ENCODE measurements around the gene CPA5. TPM values are rescaled to one million over a fixed set of nuclear protein-coding genes. Genes with fewer than 3 reads are reported as not detected.

The CPA5 gene
- total and polyA plus RNA-seq, 4 donors: 0.20 to 0.39 (median 0.26) TPM

DNA sequence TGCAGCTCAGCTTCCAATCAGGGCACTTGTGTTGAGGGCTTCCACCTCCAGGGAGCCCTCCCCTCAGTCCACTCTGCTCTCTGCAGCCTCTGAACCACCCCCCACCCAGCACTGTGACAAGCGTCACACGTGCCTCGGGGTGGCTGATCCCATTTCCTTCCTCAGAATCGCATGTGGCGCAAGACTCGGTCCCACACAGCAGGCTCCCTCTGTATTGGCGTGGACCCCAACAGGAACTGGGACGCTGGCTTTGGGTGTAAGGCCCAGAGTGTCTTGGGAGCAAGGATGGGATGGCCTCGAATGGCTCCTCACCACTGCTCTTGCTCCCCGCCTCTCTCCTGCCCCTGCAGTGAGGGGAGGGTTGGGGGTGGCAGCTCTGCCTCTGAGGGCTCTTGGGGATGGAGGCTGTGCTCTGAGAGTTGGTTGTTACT lies 39.8 kb downstream of the CPA5 start:
- H3K27ac ChIP-seq (ENCODE audit: low read depth, low read length): no peak overlapping the region
- H3K36me3 ChIP-seq (ENCODE audit: control insufficient read depth, insufficient read depth, low read length): no peaks in the 10 kb centered on the region
- H3K27me3 ChIP-seq (ENCODE audit: control insufficient read depth, insufficient read depth, low read length): no peaks in the 10 kb centered on the region
- H3K4me1 ChIP-seq (ENCODE audit: control insufficient read depth, insufficient read depth, low read length): peaks cover 17% of the 10 kb centered on the region
- no peak for DNase-seq (ENCODE audit: low read depth in 4 of 6, low spot score in 6 of 6)
- H3K4me3 ChIP-seq (ENCODE audit: low read depth, low read length): no peak overlapping the region
- WGBS (ENCODE audit: insufficient coverage): 86% methylated on average over 10 of the region's 10 CpGs
- no peaks in the 10 kb centered on the region for H3K9me3 ChIP-seq (ENCODE audit: control insufficient read depth, insufficient read depth, low read length)

- DNase-seq (ENCODE audit: low read depth in 4 of 6, low spot score in 6 of 6): no peak
- peaks cover 11% of the 10 kb centered on the region for H3K4me1 ChIP-seq (ENCODE audit: control insufficient read depth, insufficient read depth, low read length)
- no peaks in the 10 kb centered on the region for H3K36me3 ChIP-seq (ENCODE audit: control insufficient read depth, insufficient read depth, low read length)
- no peaks in the 10 kb centered on the region for H3K9me3 ChIP-seq (ENCODE audit: control insufficient read depth, insufficient read depth, low read length)
- 96% methylated on average over 12 of the region's 13 CpGs for WGBS (ENCODE audit: insufficient coverage)
- no peak overlapping the region for H3K27ac ChIP-seq (ENCODE audit: low read depth, low read length)
- no peak overlapping the region for H3K4me3 ChIP-seq (ENCODE audit: low read depth, low read length)
- no peaks in the 10 kb centered on the region for H3K27me3 ChIP-seq (ENCODE audit: control insufficient read depth, insufficient read depth, low read length)
These were observed 40.4 kb downstream of the CPA5 start for GRCh38 chr7:130384841-130385599.

GRCh38 chr7:130385600-130386066 lies 41.0 kb downstream of the CPA5 start:
- H3K27ac ChIP-seq (ENCODE audit: low read depth, low read length): no peak overlapping the region
- H3K36me3 ChIP-seq (ENCODE audit: control insufficient read depth, insufficient read depth, low read length): no peaks in the 10 kb centered on the region
- H3K4me1 ChIP-seq (ENCODE audit: control insufficient read depth, insufficient read depth, low read length): peaks cover 5% of the 10 kb centered on the region
- no peak overlapping the region for H3K4me3 ChIP-seq (ENCODE audit: low read depth, low read length)
- DNase-seq (ENCODE audit: low read depth in 4 of 6, low spot score in 6 of 6): no peak
- no peaks in the 10 kb centered on the region for H3K27me3 ChIP-seq (ENCODE audit: control insufficient read depth, insufficient read depth, low read length)
- 94% methylated on average over 6 of the region's 6 CpGs for WGBS (ENCODE audit: insufficient coverage)
- no peaks in the 10 kb centered on the region for H3K9me3 ChIP-seq (ENCODE audit: control insufficient read depth, insufficient read depth, low read length)

- no peaks in the 10 kb centered on the region for H3K36me3 ChIP-seq (ENCODE audit: control insufficient read depth, insufficient read depth, low read length)
- H3K27ac ChIP-seq (ENCODE audit: low read depth, low read length): no peak overlapping the region
- 100% methylated on average over 3 of the region's 3 CpGs for WGBS (ENCODE audit: insufficient coverage)
- H3K4me3 ChIP-seq (ENCODE audit: low read depth, low read length): no peak overlapping the region
- DNase-seq (ENCODE audit: low read depth in 4 of 6, low spot score in 6 of 6): no peak
- H3K4me1 ChIP-seq (ENCODE audit: control insufficient read depth, insufficient read depth, low read length): no peaks in the 10 kb centered on the region
- H3K9me3 ChIP-seq (ENCODE audit: control insufficient read depth, insufficient read depth, low read length): no peaks in the 10 kb centered on the region
- no peaks in the 10 kb centered on the region for H3K27me3 ChIP-seq (ENCODE audit: control insufficient read depth, insufficient read depth, low read length)
These were observed 42.3 kb downstream of the CPA5 start for GRCh38 chr7:130386876-130387275.

- no peak overlapping the region for H3K27ac ChIP-seq (ENCODE audit: low read depth, low read length)
- H3K4me3 ChIP-seq (ENCODE audit: low read depth, low read length): no peak overlapping the region
- WGBS (ENCODE audit: insufficient coverage): 86% methylated on average over 3 of the region's 3 CpGs
- no peaks in the 10 kb centered on the region for H3K36me3 ChIP-seq (ENCODE audit: control insufficient read depth, insufficient read depth, low read length)
- DNase-seq (ENCODE audit: low read depth in 4 of 6, low spot score in 6 of 6): no peak
- H3K4me1 ChIP-seq (ENCODE audit: control insufficient read depth, insufficient read depth, low read length): no peaks in the 10 kb centered on the region
- H3K27me3 ChIP-seq (ENCODE audit: control insufficient read depth, insufficient read depth, low read length): no peaks in the 10 kb centered on the region
- no peaks in the 10 kb centered on the region for H3K9me3 ChIP-seq (ENCODE audit: control insufficient read depth, insufficient read depth, low read length)
These were observed 42.7 kb downstream of the CPA5 start for GRCh38 chr7:130387306-130387627.

GRCh38 chr7:130387628-130388403 lies 43.2 kb downstream of the CPA5 start:
- Histone ChIP-seq H3K27me3 (ENCODE audit: control insufficient read depth, insufficient read depth, low read length) (no peaks in the 10 kb centered on the region), H3K36me3 (ENCODE audit: control insufficient read depth, insufficient read depth, low read length) (no peaks in the 10 kb centered on the region), H3K4me3 (ENCODE audit: low read depth, low read length) (no peak overlapping the region), H3K27ac (ENCODE audit: low read depth, low read length) (no peak overlapping the region), H3K9me3 (ENCODE audit: control insufficient read depth, insufficient read depth, low read length) (no peaks in the 10 kb centered on the region), H3K4me1 (ENCODE audit: control insufficient read depth, insufficient read depth, low read length) (no peaks in the 10 kb centered on the region)
- 78% methylated on average over 8 of the region's 12 CpGs for WGBS (ENCODE audit: insufficient coverage)
- peak in 1 of 6 donors; percentile 57 for DNase-seq (ENCODE audit: low read depth in 4 of 6, low spot score in 6 of 6)

DNA sequence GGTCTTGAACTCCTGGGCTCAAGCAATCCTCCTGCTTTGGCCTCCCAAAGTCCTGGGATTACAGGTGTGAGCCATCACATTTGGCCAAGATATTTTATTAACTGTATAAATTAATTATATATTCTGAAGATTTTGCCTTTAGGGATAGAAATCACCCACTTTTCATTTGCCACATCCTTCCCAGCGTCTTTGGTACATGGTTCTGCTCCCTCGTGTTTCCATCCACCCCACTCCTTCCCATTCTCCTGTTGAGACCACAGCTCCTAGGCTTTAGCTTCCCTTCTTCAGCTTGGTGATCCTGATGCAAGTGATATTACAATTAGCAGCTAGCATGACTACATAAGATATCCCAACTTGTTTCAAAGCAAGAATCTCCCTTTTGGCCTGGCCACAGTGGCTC lies 44.1 kb downstream of the CPA5 start:
- Histone ChIP-seq H3K27ac (ENCODE audit: low read depth, low read length) (no peak overlapping the region), H3K4me3 (ENCODE audit: low read depth, low read length) (no peak overlapping the region), H3K36me3 (ENCODE audit: control insufficient read depth, insufficient read depth, low read length) (no peaks in the 10 kb centered on the region), H3K9me3 (ENCODE audit: control insufficient read depth, insufficient read depth, low read length) (no peaks in the 10 kb centered on the region), H3K4me1 (ENCODE audit: control insufficient read depth, insufficient read depth, low read length) (no peaks in the 10 kb centered on the region), H3K27me3 (ENCODE audit: control insufficient read depth, insufficient read depth, low read length) (no peaks in the 10 kb centered on the region)
- 92% methylated on average over 2 of the region's 2 CpGs for WGBS (ENCODE audit: insufficient coverage)
- DNase-seq (ENCODE audit: low read depth in 4 of 6, low spot score in 6 of 6): no peak

DNA sequence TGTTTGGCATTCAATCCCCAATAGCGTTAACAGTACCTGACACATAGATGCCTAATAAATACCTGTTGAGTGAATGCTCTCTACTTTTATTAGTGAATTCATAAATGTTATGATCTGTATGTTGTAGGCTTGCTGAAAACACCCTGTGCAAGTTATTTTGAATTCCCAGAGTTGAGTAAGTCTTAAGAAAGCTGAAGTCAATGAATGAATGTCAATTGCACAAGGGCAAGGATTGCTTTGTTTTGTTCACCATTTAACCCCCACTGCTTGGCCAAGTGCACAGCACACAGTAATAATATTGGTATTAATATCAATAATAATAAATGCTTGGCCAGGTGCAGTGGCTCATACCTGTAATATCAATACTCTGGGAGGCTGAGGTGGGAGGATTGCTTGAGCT lies 45.9 kb downstream of the CPA5 start:
- Histone ChIP-seq H3K4me3 (ENCODE audit: low read depth, low read length) (no peak overlapping the region), H3K4me1 (ENCODE audit: control insufficient read depth, insufficient read depth, low read length) (no peaks in the 10 kb centered on the region), H3K36me3 (ENCODE audit: control insufficient read depth, insufficient read depth, low read length) (no peaks in the 10 kb centered on the region), H3K27ac (ENCODE audit: low read depth, low read length) (no peak overlapping the region), H3K9me3 (ENCODE audit: control insufficient read depth, insufficient read depth, low read length) (no peaks in the 10 kb centered on the region), H3K27me3 (ENCODE audit: control insufficient read depth, insufficient read depth, low read length) (no peaks in the 10 kb centered on the region)
- DNase-seq (ENCODE audit: low read depth in 4 of 6, low spot score in 6 of 6): no peak
- WGBS (ENCODE audit: insufficient coverage): no CpG with 5 or more reads among the region's 1 CpG

GRCh38 chr7:130393101-130393561 lies 48.5 kb downstream of the CPA5 start:
- DNase-seq (ENCODE audit: low read depth in 4 of 6, low spot score in 6 of 6): peak in 1 of 6 donors; percentile 67
- H3K9me3 ChIP-seq (ENCODE audit: control insufficient read depth, insufficient read depth, low read length): no peaks in the 10 kb centered on the region
- peak overlapping the region; percentile 45 for H3K27ac ChIP-seq (ENCODE audit: low read depth, low read length)
- H3K4me3 ChIP-seq (ENCODE audit: low read depth, low read length): no peak overlapping the region
- WGBS (ENCODE audit: insufficient coverage): 83% methylated on average over 2 of the region's 5 CpGs
- H3K27me3 ChIP-seq (ENCODE audit: control insufficient read depth, insufficient read depth, low read length): no peaks in the 10 kb centered on the region
- H3K4me1 ChIP-seq (ENCODE audit: control insufficient read depth, insufficient read depth, low read length): peaks cover 7% of the 10 kb centered on the region
- no peaks in the 10 kb centered on the region for H3K36me3 ChIP-seq (ENCODE audit: control insufficient read depth, insufficient read depth, low read length)
